Fibroblast of villous mesenchyme (primary cell): Measurements from ENCODE around the gene FAM184A. TPM values are rescaled to one million over a fixed set of nuclear protein-coding genes. Genes with fewer than 3 reads are reported as not detected.

Source experiments
- DNase-seq: peaks from one replicate; pipeline ENCODE4 v3.0.0-alpha.2; 2010; ENCODE audit warnings: low read depth
- H3K4me3 ChIP-seq: 2 replicates; pipeline ENCODE4 v1.5.1; 2011; ENCODE audit warnings: low read depth, mild to moderate bottlenecking, low read length
- CTCF ChIP-seq: IDR thresholded peaks from 2 replicates; pipeline ENCODE4 v1.5.1; 2012; ENCODE audit warnings: low read depth, mild to moderate bottlenecking, low read length; ENCODE audit not compliant: insufficient read depth
- total RNA-seq: library from RNA; depleted of rRNA; stranded (reverse); fragments of >200 nt; gene quantifications from 2 replicates; pipeline ENCODE4 v1.2.3, GENCODE V29; 2012

The FAM184A gene
- total RNA-seq, 1 donor = under 0.01 TPM

GRCh38 chr6:118971682-118972081 is 106.8 kb downstream of the FAM184A start:
- no peak overlapping the region for H3K4me3 ChIP-seq
- no peak for TF ChIP-seq CTCF
- DNase-seq = no peak

- no peak overlapping the region for H3K4me3 ChIP-seq
- no peak for TF ChIP-seq CTCF
- DNase-seq = no peak
Measured at GRCh38 chr6:118970866-118971265, 107.6 kb downstream of the FAM184A start.

GRCh38 chr6:118968416-118968815 is 110.0 kb downstream of the FAM184A start:
- peak; percentile 42 for DNase-seq
- no peak overlapping the region for H3K4me3 ChIP-seq
- peak; percentile 40 for TF ChIP-seq CTCF

GRCh38 chr6:118967239-118967638 is 111.2 kb downstream of the FAM184A start:
- H3K4me3 ChIP-seq = no peak overlapping the region
- DNase-seq = no peak
- TF ChIP-seq CTCF = no peak

- no peak for TF ChIP-seq CTCF
- no peak overlapping the region for H3K4me3 ChIP-seq
- DNase-seq = no peak
Measured at GRCh38 chr6:118965843-118966370, 112.6 kb downstream of the FAM184A start.

- no peak for TF ChIP-seq CTCF
- DNase-seq = no peak
- H3K4me3 ChIP-seq = no peak overlapping the region
Measured at GRCh38 chr6:118965371-118965770, 113.1 kb downstream of the FAM184A start.

- H3K4me3 ChIP-seq = no peak overlapping the region
- peak; percentile 1 for TF ChIP-seq CTCF
- peak; percentile 21 for DNase-seq
Measured at GRCh38 chr6:118963003-118963402, 115.5 kb downstream of the FAM184A start.
